H1 (cell line): Measurements from ENCODE around the gene SERPINA1. TPM values are rescaled to one million over a fixed set of nuclear protein-coding genes. Genes with fewer than 3 reads are reported as not detected.

Experiments used
- CTCF ChIA-PET: fragments of 300-600 bp; sonication (Branson Sonifier 250); formaldehyde crosslinking; loops from one replicate; lab custom pipeline; 2021; ENCODE audit not compliant: partially characterized antibody; lab: Charles Lee
- POLR2A ChIA-PET: fragments of 300-600 bp; sonication (Branson Sonifier 250); formaldehyde crosslinking; loops from one replicate; lab custom pipeline; 2021; ENCODE audit warnings: inconsistent platforms; ENCODE audit not compliant: partially characterized antibody; lab: Charles Lee
- DNase-seq, 2 experiments: peaks; one replicate each; pipeline versions ENCODE4 v3.0.0 to v3.0.0-alpha.2; 2010 to 2022; ENCODE audit warnings: low spot score in 2 of 2, low read depth in 1 of 2, mixed read lengths in 1 of 2
- FAIRE-seq: peaks from 2 replicates; lab custom pipeline; 2011; peaks lifted over from hg19 to GRCh38; lab: Jason Lieb, UNC
- H2AFZ ChIP-seq: 2 replicates; pipeline ENCODE4 v1.8.1; 2012; ENCODE audit warnings: low read length, inconsistent platforms
- H2AK5ac ChIP-seq: 2 replicates; pipeline ENCODE4 v1.6.1; 2013; ENCODE audit warnings: low read depth, low read length
- H2BK120ac ChIP-seq: replicated peaks from 2 replicates; pipeline ENCODE3; 2013; ENCODE audit warnings: low read depth, low read length, inconsistent platforms
- H2BK12ac ChIP-seq: 2 replicates; pipeline ENCODE4 v1.6.1; 2013; ENCODE audit warnings: low read depth, low read length
- H2BK15ac ChIP-seq: 2 replicates; pipeline ENCODE4 v1.6.1; 2013; ENCODE audit warnings: low read length
- H2BK20ac ChIP-seq: 2 replicates; pipeline ENCODE4 v1.6.1; 2013; ENCODE audit warnings: low read length
- H2BK5ac ChIP-seq: 2 replicates; pipeline ENCODE4 v1.6.1; 2013; ENCODE audit warnings: low read depth, low read length
- H3K14ac ChIP-seq: 2 replicates; pipeline ENCODE4 v1.6.1; 2013; ENCODE audit warnings: inconsistent platforms; ENCODE audit not compliant: insufficient read length
- H3K18ac ChIP-seq: 2 replicates; pipeline ENCODE4 v1.6.1; 2013; ENCODE audit warnings: low read length; ENCODE audit errors: extremely low read depth
- H3K23ac ChIP-seq: 2 replicates; pipeline ENCODE4 v1.6.1; 2013; ENCODE audit warnings: inconsistent platforms; ENCODE audit not compliant: insufficient read length
- H3K23me2 ChIP-seq: 2 replicates; pipeline ENCODE4 v1.6.1; 2013; ENCODE audit warnings: low read depth, low read length
- H3K27ac ChIP-seq: 2 replicates; pipeline ENCODE4 v1.6.1; 2011; ENCODE audit warnings: low read depth, low read length, inconsistent platforms
- H3K27me3 ChIP-seq, 4 experiments: replicated peaks in 1 of 4; 1 replicate in 1 of 4; 2 replicates in 3 of 4; pipeline versions ENCODE4 v1.6.1 to v1.8.1; 2011 to 2013; ENCODE audit warnings: low read length in 3 of 4, mild to moderate bottlenecking in 3 of 4, inconsistent platforms in 2 of 4, mixed read lengths in 2 of 4, moderate library complexity in 1 of 4; ENCODE audit not compliant: control insufficient read depth in 3 of 4, insufficient read depth in 3 of 4; ENCODE audit errors: extremely low read depth in 1 of 4
- H3K36me3 ChIP-seq, 4 experiments: 2 replicates each; pipeline versions ENCODE4 v1.6.1 to v1.8.1; 2011 to 2013; ENCODE audit warnings: mild to moderate bottlenecking in 4 of 4, low read length in 3 of 4, moderate library complexity in 2 of 4, control low read depth in 1 of 4, inconsistent platforms in 1 of 4; ENCODE audit not compliant: insufficient read depth in 4 of 4, control insufficient read depth in 2 of 4
- H3K4ac ChIP-seq: replicated peaks from 2 replicates; pipeline ENCODE3; 2013; ENCODE audit warnings: low read length, low read depth, mixed read lengths, inconsistent platforms; ENCODE audit not compliant: insufficient read length
- H3K4me1 ChIP-seq, 4 experiments: replicated peaks in 1 of 4; 1 replicate in 1 of 4; 2 replicates in 3 of 4; pipeline versions ENCODE4 v1.6.1 to v1.8.1; 2011 to 2013; ENCODE audit warnings: low read length in 3 of 4, inconsistent platforms in 2 of 4, mixed read lengths in 1 of 4; ENCODE audit not compliant: insufficient read depth in 4 of 4, control insufficient read depth in 3 of 4
- H3K4me2 ChIP-seq, 2 experiments: 2 replicates each; pipeline versions ENCODE4 v1.6.1 to v1.8.1; 2011 to 2013; ENCODE audit warnings: low read depth in 2 of 2, low read length in 2 of 2, control low read depth in 1 of 2, inconsistent platforms in 1 of 2, mild to moderate bottlenecking in 1 of 2; ENCODE audit not compliant: insufficient read depth in 1 of 2
- H3K4me3 ChIP-seq, 4 experiments: fragments of 200-600, 300-600 bp in 1 of 4; sonication (generic), shearing (Covaris generic), sonication (Bioruptor Twin) in 1 of 4; 2 replicates each; pipeline versions ENCODE4 v1.5.1 to v1.8.1; 2011 to 2016; ENCODE audit warnings: low read length in 4 of 4, low read depth in 3 of 4, control low read depth in 2 of 4, inconsistent platforms in 2 of 4, mild to moderate bottlenecking in 2 of 4, mixed read lengths in 1 of 4, moderate library complexity in 1 of 4; ENCODE audit not compliant: insufficient read depth in 2 of 4; ENCODE audit errors: extremely low read depth in 1 of 4
- H3K56ac ChIP-seq: replicated peaks from 2 replicates; pipeline ENCODE3; 2013; ENCODE audit warnings: low read depth, mild to moderate bottlenecking, mixed read lengths, low read length, inconsistent platforms; ENCODE audit not compliant: insufficient read length
- H3K79me1 ChIP-seq: 2 replicates; pipeline ENCODE4 v1.6.1; 2013; ENCODE audit warnings: low read depth, low read length, control low read depth
- H3K79me2 ChIP-seq, 2 experiments: 2 replicates each; pipeline versions ENCODE4 v1.6.1 to v1.8.1; 2012 to 2013; ENCODE audit warnings: low read length in 2 of 2, mild to moderate bottlenecking in 2 of 2, inconsistent platforms in 1 of 2; ENCODE audit not compliant: insufficient read depth in 2 of 2, control insufficient read depth in 1 of 2
- H3K9ac ChIP-seq, 4 experiments: replicated peaks in 1 of 4; 1 replicate in 1 of 4; 2 replicates in 3 of 4; pipeline versions ENCODE4 v1.6.1 to v1.8.1; 2011 to 2013; ENCODE audit warnings: low read depth in 3 of 4, low read length in 3 of 4, control low read depth in 2 of 4, mild to moderate bottlenecking in 2 of 4, moderate library complexity in 2 of 4, inconsistent platforms in 1 of 4; ENCODE audit errors: extremely low read depth in 1 of 4
- H3K9me3 ChIP-seq, 2 experiments: 2 replicates each; pipeline versions ENCODE4 v1.6.1 to v1.8.1; 2012 to 2013; ENCODE audit warnings: mild to moderate bottlenecking in 2 of 2, moderate library complexity in 2 of 2, control low read depth in 1 of 2, inconsistent platforms in 1 of 2, low read depth in 1 of 2, low read length in 1 of 2, mixed read lengths in 1 of 2; ENCODE audit not compliant: insufficient read depth in 2 of 2
- H4K20me1 ChIP-seq, 2 experiments: replicated peaks in 1 of 2; 2 replicates each; pipeline versions ENCODE3 to v1.8.1; 2011 to 2013; ENCODE audit warnings: inconsistent platforms in 2 of 2, low read length in 2 of 2, mild to moderate bottlenecking in 1 of 2; ENCODE audit not compliant: insufficient read depth in 2 of 2, control insufficient read depth in 1 of 2
- H4K5ac ChIP-seq: 2 replicates; pipeline ENCODE4 v1.6.1; 2013; ENCODE audit warnings: low read length, low read depth, mixed read lengths, inconsistent platforms; ENCODE audit not compliant: insufficient read length
- H4K8ac ChIP-seq: 2 replicates; pipeline ENCODE4 v1.8.0; 2013; ENCODE audit warnings: mild to moderate bottlenecking, moderate library complexity, low read length, inconsistent platforms; ENCODE audit not compliant: insufficient read depth; ENCODE audit errors: extremely low read depth
- H4K91ac ChIP-seq: replicated peaks from 2 replicates; pipeline ENCODE3; 2013; ENCODE audit warnings: low read length, mixed read lengths, inconsistent platforms; ENCODE audit not compliant: insufficient read length
- ATF2 ChIP-seq: IDR thresholded peaks from 2 replicates; pipeline ENCODE4 v1.6.1; 2012; ENCODE audit warnings: low read length, inconsistent platforms
- CREB1 ChIP-seq: IDR thresholded peaks from 2 replicates; pipeline ENCODE4 v1.6.1; 2012; ENCODE audit warnings: inconsistent platforms
- CTCF ChIP-seq, 3 experiments: IDR thresholded peaks; 1 replicate in 2 of 3; 2 replicates in 1 of 3; pipeline versions ENCODE4 v1.5.1 to v1.6.1; 2011; ENCODE audit warnings: low read length in 3 of 3, mild to moderate bottlenecking in 3 of 3, inconsistent platforms in 2 of 3, low read depth in 1 of 3, moderate library complexity in 1 of 3; ENCODE audit not compliant: insufficient read depth in 1 of 3; ENCODE audit errors: control extremely low read depth in 1 of 3
- JUN ChIP-seq: IDR thresholded peaks from 2 replicates; pipeline ENCODE4 v1.6.1; 2011; ENCODE audit warnings: low read depth, mild to moderate bottlenecking, improper control_type of control experiment, low read length
- SAP30 ChIP-seq: fragments of 300-600 bp; sonication (generic); IDR thresholded peaks from 2 replicates; pipeline ENCODE4 v1.7.1; 2012; ENCODE audit warnings: low read length, moderate library complexity, mild to moderate bottlenecking, inconsistent platforms; ENCODE audit not compliant: insufficient read depth, insufficient replicate concordance
- SIN3A ChIP-seq, 2 experiments: IDR thresholded peaks in 1 of 2; conservative IDR thresholded peaks in 1 of 2; 2 replicates each; pipeline ENCODE4 v1.6.1; 2011 to 2012; ENCODE audit warnings: low read length in 2 of 2, improper control_type of control experiment in 1 of 2, low read depth in 1 of 2, mild to moderate bottlenecking in 1 of 2
- SP1 ChIP-seq: IDR thresholded peaks from 2 replicates; pipeline ENCODE4 v1.6.1; 2011; ENCODE audit warnings: low read depth, low read length
- SP2 ChIP-seq: IDR thresholded peaks from 2 replicates; pipeline ENCODE4 v1.6.1; 2012; ENCODE audit warnings: mild to moderate bottlenecking, low read length, inconsistent platforms
- TBP ChIP-seq: IDR thresholded peaks from 2 replicates; pipeline ENCODE4 v1.6.1; 2011; ENCODE audit warnings: low read depth, low read length, improper control_type of control experiment
- ZNF274 ChIP-seq: IDR thresholded peaks from 2 replicates; pipeline ENCODE4 v1.7.0; 2012; ENCODE audit warnings: low read length, borderline replicate concordance; ENCODE audit errors: extremely low read depth
- WGBS, 2 experiments: shearing (Covaris generic) in 1 of 2; methylation state at CpG; one replicate each; pipeline versions ENCODE4 v1.1.6 to v1.1.7; 2013 to 2015; ENCODE audit warnings: low lambda C conversion rate in 2 of 2, mixed read lengths in 2 of 2, inconsistent platforms in 1 of 2, low coverage in 1 of 2, missing lambda C conversion rate in 1 of 2; ENCODE audit not compliant: insufficient replicate concordance in 2 of 2, insufficient coverage in 1 of 2, insufficient read length in 1 of 2; ENCODE audit errors: extremely low coverage in 1 of 2, missing lambda C conversion rate in 1 of 2; 5-methylcytosine and 5-hydroxymethylcytosine counted together
- polyA plus RNA-seq, 7 experiments: library from polyadenylated mRNA; depleted of rRNA in 3 of 7; stranded (reverse) in 5 of 7; unstranded in 2 of 7; fragments of >200 nt in 5 of 7; fragments of 200-250 nt in 2 of 7; gene quantifications; 1 replicate in 5 of 7; 2 replicates in 1 of 7; 4 replicates in 1 of 7; pipeline versions ENCODE4 v1.2.1 to v1.2.3, GENCODE V29; 2011 to 2013; ENCODE audit warnings: missing spikeins in 2 of 7, mixed read lengths in 2 of 7
- total RNA-seq: library from RNA; stranded (reverse); fragmentation: NEBNext Ultra II Directional; extraction: Animal tissue kit (Norgen Biotek cat#: 25700); gene quantifications from 2 replicates; pipeline ENCODE4 v1.2.1, GENCODE V29; 2021

Gene SERPINA1
- total and polyA plus RNA-seq, 2 of the 8 experiments (the other 6 are each of a cell fraction or from before 2014, with no cell fraction given): 0.08 TPM; not detected in 1

- POLR2A ChIA-PET: no interaction called here
- H3K4ac ChIP-seq: no peak overlapping the region
- no peak overlapping the region for H4K91ac ChIP-seq
- H3K23me2 ChIP-seq: no peaks in the 10 kb centered on the region
- no peak overlapping the region for H2BK5ac ChIP-seq
- no peak overlapping the region for H3K18ac ChIP-seq
- H2BK15ac ChIP-seq: no peak overlapping the region
- peaks cover 0 to 7% (median 0%) of the 10 kb centered on the region in 4 experiments; a peak in 1 of 7 replicates for H3K4me1 ChIP-seq
- no peaks in the 10 kb centered on the region for H3K79me2 ChIP-seq
- H4K5ac ChIP-seq: no peak overlapping the region
- H3K23ac ChIP-seq: no peak overlapping the region
- DNase-seq: no peak
- no peaks in the 10 kb centered on the region for H4K20me1 ChIP-seq
- H3K9me3 ChIP-seq: peaks cover 0 to 3% of the 10 kb centered on the region in 2 experiments; a peak in 1 of 4 replicates
- no peak overlapping the region for H2BK12ac ChIP-seq
- no peaks in the 10 kb centered on the region; a peak in 1 of 8 replicates for H3K36me3 ChIP-seq
- H3K14ac ChIP-seq: no peak overlapping the region
- H3K27ac ChIP-seq: no peak overlapping the region
- H3K56ac ChIP-seq: no peak overlapping the region
- H3K79me1 ChIP-seq: no peaks in the 10 kb centered on the region
- WGBS, 2 experiments: 72% methylated on average over 1 of the region's 1 CpG; no CpG with 5 or more reads in 1 of the 2 experiments
- no peak overlapping the region for H2BK120ac ChIP-seq
- H3K4me2 ChIP-seq: no peak overlapping the region
- no peak overlapping the region for H2AFZ ChIP-seq
- H3K4me3 ChIP-seq: no peak overlapping the region
- no peak overlapping the region for H2AK5ac ChIP-seq
- CTCF ChIA-PET: interaction anchor here (0.6 to 3.6 kb wide), 15 partner anchors 8 to 469 kb away, joined by 3 to 20 read pairs (median 4); no protein-coding TSS in a partner anchor
- no peak overlapping the region for H3K9ac ChIP-seq
- H4K8ac ChIP-seq: no peak overlapping the region
- no peak for FAIRE-seq
- no peak overlapping the region for H2BK20ac ChIP-seq
- no peaks in the 10 kb centered on the region for H3K27me3 ChIP-seq
- TF ChIP-seq TBP (no peak), JUN (no peak), ATF2 (no peak), SP2 (no peak), SIN3A (conservative IDR thresholded peaks at IDR 0.05 in 1 of 2, IDR thresholded peaks at IDR 0.05 in 1 of 2; ENCODE audit: low read depth in 1 of 2, low read length in 2 of 2) (no peak), SAP30 (no peak), ZNF274 (no peak), CTCF (IDR thresholded peaks at IDR 0.05; ENCODE audit: control extremely low read depth in 1 of 3, insufficient read depth in 1 of 3, low read depth in 1 of 3, low read length in 3 of 3) (no peak), CREB1 (no peak), SP1 (no peak)
These were observed 23.2 kb upstream of the SERPINA1 start for GRCh38 chr14:94411638-94412037.
